Keratinocyte (primary cell): ENCODE measurements around the gene CLCNKB. TPM values are rescaled to one million over a fixed set of nuclear protein-coding genes. Genes with fewer than 3 reads are reported as not detected.
"Not testable (repeated sequence)": the region's sequence is repeated elsewhere in the genome, so short reads cannot be mapped to it uniquely, and the experiment has no call there.

Source experiments
- DNase-seq: peaks from one replicate; pipeline ENCODE4 v3.0.0-alpha.2; 2011; ENCODE audit warnings: low read depth, missing footprints, low spot score
- FAIRE-seq: peaks from 2 replicates; lab custom pipeline; 2011; peaks lifted over from hg19 to GRCh38; lab: Jason Lieb, UNC
- H2AFZ ChIP-seq: 2 replicates; pipeline ENCODE4 v1.6.0; 2012; ENCODE audit warnings: low read length, control low read depth, inconsistent platforms; ENCODE audit not compliant: control insufficient read depth
- H3K27ac ChIP-seq: 2 replicates; pipeline ENCODE4 v1.5.1; 2011; ENCODE audit warnings: low read length; ENCODE audit not compliant: control insufficient read depth, insufficient read depth
- H3K27me3 ChIP-seq: 3 replicates; pipeline ENCODE4 v1.6.0; 2011; ENCODE audit warnings: low read length; ENCODE audit not compliant: control insufficient read depth, insufficient read depth; ENCODE audit errors: extremely low read depth
- H3K36me3 ChIP-seq, 2 experiments: 2 replicates in 1 of 2; 3 replicates in 1 of 2; pipeline ENCODE4 v1.5.1; 2011; ENCODE audit warnings: low read length in 2 of 2, mild to moderate bottlenecking in 1 of 2; ENCODE audit not compliant: control insufficient read depth in 2 of 2, insufficient read depth in 2 of 2; ENCODE audit errors: extremely low read depth in 1 of 2
- H3K4me1 ChIP-seq: 3 replicates; pipeline ENCODE4 v1.5.1; 2011; ENCODE audit warnings: low read length; ENCODE audit not compliant: control insufficient read depth, insufficient read depth; ENCODE audit errors: extremely low read depth
- H3K4me2 ChIP-seq: 3 replicates; pipeline ENCODE4 v1.6.0; 2011; ENCODE audit warnings: low read depth, low read length; ENCODE audit not compliant: control insufficient read depth, insufficient read depth; ENCODE audit errors: extremely low read depth
- H3K4me3 ChIP-seq, 3 experiments: fragments of 200-600 bp in 1 of 3; sonication (generic) in 1 of 3; 2 replicates in 2 of 3; 3 replicates in 1 of 3; pipeline ENCODE4 v1.5.1; 2011 to 2016; ENCODE audit warnings: low read length in 3 of 3, mild to moderate bottlenecking in 3 of 3, control low read depth in 2 of 3, inconsistent platforms in 1 of 3, low read depth in 1 of 3, mixed read lengths in 1 of 3, mixed run types in 1 of 3, moderate library complexity in 1 of 3; ENCODE audit not compliant: control insufficient read depth in 2 of 3, insufficient read depth in 2 of 3; ENCODE audit errors: extremely low read depth in 1 of 3
- H3K79me2 ChIP-seq: 2 replicates; pipeline ENCODE4 v1.6.0; 2012; ENCODE audit warnings: low read length; ENCODE audit not compliant: control insufficient read depth, insufficient read depth
- H3K9ac ChIP-seq: 3 replicates; pipeline ENCODE4 v1.6.0; 2011; ENCODE audit warnings: low read length; ENCODE audit not compliant: control insufficient read depth, insufficient read depth; ENCODE audit errors: extremely low read depth
- H3K9me1 ChIP-seq: 3 replicates; pipeline ENCODE4 v1.6.0; 2011; ENCODE audit warnings: low read length; ENCODE audit not compliant: control insufficient read depth, insufficient read depth; ENCODE audit errors: extremely low read depth
- H3K9me3 ChIP-seq: 2 replicates; pipeline ENCODE4 v1.5.1; 2012; ENCODE audit warnings: low read depth, low read length; ENCODE audit not compliant: control insufficient read depth
- H4K20me1 ChIP-seq: 3 replicates; pipeline ENCODE4 v1.6.0; 2011; ENCODE audit warnings: low read length; ENCODE audit not compliant: control insufficient read depth, insufficient read depth; ENCODE audit errors: extremely low read depth
- CTCF ChIP-seq, 3 experiments: IDR thresholded peaks in 1 of 3; conservative IDR thresholded peaks in 1 of 3; optimal IDR thresholded peaks in 1 of 3; 2 replicates in 2 of 3; 3 replicates in 1 of 3; pipeline versions ENCODE3 to v1.5.1; 2011; ENCODE audit warnings: low read length in 3 of 3, mild to moderate bottlenecking in 3 of 3, moderate library complexity in 2 of 3, control low read depth in 1 of 3, inconsistent platforms in 1 of 3; ENCODE audit not compliant: insufficient read depth in 2 of 3; ENCODE audit errors: extremely low read depth in 1 of 3
- EZH2 ChIP-seq: IDR thresholded peaks from one replicate; pipeline ENCODE4 v1.6.1; 2012; ENCODE audit warnings: inconsistent platforms, mild to moderate bottlenecking, low read length, moderate library complexity
- dilution Hi-C: fragments of 300-500 bp; cut with MboI; formaldehyde crosslinking; loops from one replicate; pipeline ENCODE4 v1.7.0; 2020; ENCODE audit warnings: low sequenced_read_pairs; ENCODE audit not compliant: extremely low pct_ligation_motif_present
- polyA plus RNA-seq, 5 experiments: library from polyadenylated mRNA; depleted of rRNA in 3 of 5; stranded (reverse) in 3 of 5; stranded (forward) in 1 of 5; unstranded in 1 of 5; fragments of >200 nt; gene quantifications; 1 replicate in 1 of 5; 2 replicates in 3 of 5; 3 replicates in 1 of 5; pipeline versions ENCODE4 v1.2.1 to v1.2.3, GENCODE V29; 2011 to 2012; ENCODE audit warnings: missing spikeins in 2 of 5, low read depth in 1 of 5, low replicate concordance in 1 of 5

CLCNKB gene
- polyA plus RNA-seq, 1 donor (not counting 4 experiments of a cell fraction or from before 2014, with no cell fraction given) = not detected

- H3K79me2 ChIP-seq, H3K4me1 ChIP-seq, H3K9me1 ChIP-seq, H3K27me3 ChIP-seq, DNase-seq, H3K27ac ChIP-seq, H2AFZ ChIP-seq, H3K9ac ChIP-seq, dilution Hi-C loops, H3K4me2 ChIP-seq, H4K20me1 ChIP-seq, H3K36me3 ChIP-seq, H3K9me3 ChIP-seq, FAIRE-seq, H3K4me3 ChIP-seq: not testable (repeated sequence)
Observed at GRCh38 chr1:16062687-16063075, 19.1 kb downstream of the CLCNKB start.

- H3K79me2 ChIP-seq = no peaks in the 10 kb centered on the region
- H3K27ac ChIP-seq = no peak overlapping the region
- H3K4me1 ChIP-seq = peaks cover 2% of the 10 kb centered on the region
- no peaks in the 10 kb centered on the region for H4K20me1 ChIP-seq
- FAIRE-seq (no peak), DNase-seq (no peak)
- TF ChIP-seq EZH2 (no peak), CTCF (optimal IDR thresholded peaks at IDR 0.05 in 1 of 3, IDR thresholded peaks at IDR 0.05 in 1 of 3, conservative IDR thresholded peaks at IDR 0.05 in 1 of 3; ENCODE audit: extremely low read depth in 1 of 3, insufficient read depth in 2 of 3, low read length in 3 of 3) (no peak)
- H3K9me1 ChIP-seq = no peaks in the 10 kb centered on the region
- H3K4me2 ChIP-seq = no peak overlapping the region
- dilution Hi-C loops = no loop called here
- H3K9ac ChIP-seq = no peak overlapping the region
- no peaks in the 10 kb centered on the region for H3K9me3 ChIP-seq
- peaks cover 9% of the 10 kb centered on the region for H3K27me3 ChIP-seq
- H3K36me3 ChIP-seq = no peaks in the 10 kb centered on the region
- H3K4me3 ChIP-seq = no peak overlapping the region
- no peak overlapping the region for H2AFZ ChIP-seq
Observed at GRCh38 chr1:16063226-16063829, 19.7 kb downstream of the CLCNKB start.

- Histone ChIP-seq H3K9me3 (no peaks in the 10 kb centered on the region), H3K4me1 (peaks cover 2% of the 10 kb centered on the region), H3K79me2 (no peaks in the 10 kb centered on the region), H2AFZ (no peak overlapping the region), H4K20me1 (no peaks in the 10 kb centered on the region), H3K36me3 (no peaks in the 10 kb centered on the region), H3K27me3 (peaks cover 9% of the 10 kb centered on the region), H3K9me1 (no peaks in the 10 kb centered on the region), H3K4me2 (no peak overlapping the region), H3K9ac (no peak overlapping the region), H3K4me3 (no peak overlapping the region), H3K27ac (no peak overlapping the region)
- DNase-seq (no peak), FAIRE-seq (no peak)
- TF ChIP-seq EZH2 (no peak), CTCF (optimal IDR thresholded peaks at IDR 0.05 in 1 of 3, IDR thresholded peaks at IDR 0.05 in 1 of 3, conservative IDR thresholded peaks at IDR 0.05 in 1 of 3; ENCODE audit: extremely low read depth in 1 of 3, insufficient read depth in 2 of 3, low read length in 3 of 3) (no peak)
- dilution Hi-C loops = no loop called here
Observed at GRCh38 chr1:16063921-16064320, 20.3 kb downstream of the CLCNKB start.
